C4-2B (cell line): Measurements from ENCODE around the gene XPO5.

ENCODE experiments used
- H3K27ac ChIP-seq: fragments of 450-650 bp; 2 replicates; pipeline ENCODE4 v1.5.1; 2017
- ZFX ChIP-seq: fragments of 450-650 bp; IDR thresholded peaks from 2 replicates; pipeline ENCODE4 v1.6.1; 2017
- TF ChIP-seq, protein P1 (sequence below): fragments of 450-650 bp; conservative IDR thresholded peaks from 2 replicates; pipeline ENCODE4 v1.5.1; 2017; ENCODE audit warnings: mild to moderate bottlenecking

The XPO5 gene

DNA sequence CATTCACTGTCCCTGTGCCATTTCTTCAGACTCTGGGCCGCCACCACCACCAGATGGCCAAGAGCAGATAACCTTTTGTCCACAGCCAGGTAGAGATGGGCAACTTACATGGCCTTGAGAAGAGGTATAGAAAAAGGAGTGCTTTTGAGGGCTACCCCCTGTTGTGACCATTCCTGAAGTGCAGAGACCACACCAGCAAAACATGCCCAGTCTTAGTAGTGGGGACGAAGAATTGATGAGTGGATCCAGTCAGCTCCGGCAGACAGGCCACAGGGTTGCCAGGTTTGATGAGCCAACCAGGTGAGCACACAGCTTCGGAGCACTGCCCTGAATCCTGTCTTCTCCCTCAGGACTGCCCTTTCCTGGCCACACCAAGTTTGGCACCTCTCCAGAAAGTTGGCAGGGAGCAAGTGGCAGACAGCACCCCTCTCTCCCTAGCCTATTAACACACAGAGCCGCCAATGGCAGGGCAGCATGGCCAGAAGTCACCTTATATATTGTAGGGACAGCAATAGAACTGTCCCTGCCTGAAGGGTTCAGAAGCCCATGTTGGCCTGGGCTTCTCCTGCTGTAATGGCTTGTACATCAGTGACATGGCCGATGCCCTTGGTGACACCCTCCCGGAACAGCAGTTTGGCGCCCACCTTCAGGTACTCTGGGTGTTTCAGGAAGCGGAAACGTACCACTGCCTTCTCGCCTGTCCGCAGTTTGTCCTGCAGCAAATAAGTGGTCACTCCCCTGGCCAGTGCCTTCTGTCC is 45.4 kb upstream of the XPO5 start:
- no peak overlapping the region for H3K27ac ChIP-seq
- TF ChIP-seq ZFX: no peak
- TF ChIP-seq, protein P1, sequence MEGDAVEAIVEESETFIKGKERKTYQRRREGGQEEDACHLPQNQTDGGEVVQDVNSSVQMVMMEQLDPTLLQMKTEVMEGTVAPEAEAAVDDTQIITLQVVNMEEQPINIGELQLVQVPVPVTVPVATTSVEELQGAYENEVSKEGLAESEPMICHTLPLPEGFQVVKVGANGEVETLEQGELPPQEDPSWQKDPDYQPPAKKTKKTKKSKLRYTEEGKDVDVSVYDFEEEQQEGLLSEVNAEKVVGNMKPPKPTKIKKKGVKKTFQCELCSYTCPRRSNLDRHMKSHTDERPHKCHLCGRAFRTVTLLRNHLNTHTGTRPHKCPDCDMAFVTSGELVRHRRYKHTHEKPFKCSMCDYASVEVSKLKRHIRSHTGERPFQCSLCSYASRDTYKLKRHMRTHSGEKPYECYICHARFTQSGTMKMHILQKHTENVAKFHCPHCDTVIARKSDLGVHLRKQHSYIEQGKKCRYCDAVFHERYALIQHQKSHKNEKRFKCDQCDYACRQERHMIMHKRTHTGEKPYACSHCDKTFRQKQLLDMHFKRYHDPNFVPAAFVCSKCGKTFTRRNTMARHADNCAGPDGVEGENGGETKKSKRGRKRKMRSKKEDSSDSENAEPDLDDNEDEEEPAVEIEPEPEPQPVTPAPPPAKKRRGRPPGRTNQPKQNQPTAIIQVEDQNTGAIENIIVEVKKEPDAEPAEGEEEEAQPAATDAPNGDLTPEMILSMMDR: no peak

DNA sequence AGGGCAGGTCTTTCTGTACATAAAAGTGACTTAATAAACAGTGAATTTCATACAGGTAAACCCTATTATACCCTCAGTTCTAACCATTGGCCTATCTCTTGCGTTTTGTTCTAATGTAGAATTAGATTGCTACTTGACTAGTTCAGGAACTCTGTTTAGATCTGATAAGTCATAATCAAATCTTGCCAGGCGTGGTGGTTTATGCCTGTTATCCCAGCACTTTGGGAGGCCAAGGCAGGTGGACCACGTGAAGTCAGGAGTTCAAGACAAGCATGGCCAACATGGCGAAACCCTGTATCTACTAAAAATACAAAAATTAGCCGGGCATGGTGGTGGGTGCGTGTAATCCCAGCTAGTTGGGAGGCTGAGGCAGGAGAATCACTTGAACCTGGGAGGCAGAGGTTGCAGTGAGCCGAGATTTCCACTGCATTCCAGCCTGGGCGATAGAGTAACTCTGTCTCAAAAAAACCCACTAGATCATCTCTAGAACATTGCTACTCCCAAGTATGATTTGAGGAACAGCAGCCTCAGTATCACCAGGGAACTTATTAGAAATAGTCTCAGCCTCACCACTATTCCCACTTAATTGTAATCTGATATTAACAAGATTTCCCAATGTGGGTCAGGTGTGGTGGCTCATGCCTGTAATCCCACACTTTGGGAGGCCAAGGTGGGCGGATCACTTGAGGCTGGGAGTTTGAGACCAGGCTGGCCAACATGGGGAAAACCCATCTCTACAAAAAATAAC is 41.1 kb upstream of the XPO5 start:
- TF ChIP-seq, protein P1: no peak
- H3K27ac ChIP-seq: no peak overlapping the region

DNA sequence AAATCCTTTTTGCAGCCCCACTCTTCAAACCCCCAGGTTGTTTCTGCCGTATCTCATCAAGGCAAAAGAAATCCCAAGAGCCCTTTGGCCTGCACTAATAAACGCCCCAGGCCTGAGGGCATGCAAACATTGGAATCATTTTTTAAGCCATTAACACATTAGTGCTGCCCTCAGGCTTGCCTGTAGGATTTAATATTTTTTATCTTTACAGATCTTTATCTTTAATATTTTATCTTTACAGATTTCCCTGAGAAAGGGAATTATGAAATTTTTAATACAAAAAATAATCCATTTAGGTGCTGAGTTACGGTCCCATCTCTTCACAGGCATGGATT is 38.5 kb upstream of the XPO5 start:
- no peak overlapping the region for H3K27ac ChIP-seq
- TF ChIP-seq, protein P1: no peak
- TF ChIP-seq ZFX: no peak

DNA sequence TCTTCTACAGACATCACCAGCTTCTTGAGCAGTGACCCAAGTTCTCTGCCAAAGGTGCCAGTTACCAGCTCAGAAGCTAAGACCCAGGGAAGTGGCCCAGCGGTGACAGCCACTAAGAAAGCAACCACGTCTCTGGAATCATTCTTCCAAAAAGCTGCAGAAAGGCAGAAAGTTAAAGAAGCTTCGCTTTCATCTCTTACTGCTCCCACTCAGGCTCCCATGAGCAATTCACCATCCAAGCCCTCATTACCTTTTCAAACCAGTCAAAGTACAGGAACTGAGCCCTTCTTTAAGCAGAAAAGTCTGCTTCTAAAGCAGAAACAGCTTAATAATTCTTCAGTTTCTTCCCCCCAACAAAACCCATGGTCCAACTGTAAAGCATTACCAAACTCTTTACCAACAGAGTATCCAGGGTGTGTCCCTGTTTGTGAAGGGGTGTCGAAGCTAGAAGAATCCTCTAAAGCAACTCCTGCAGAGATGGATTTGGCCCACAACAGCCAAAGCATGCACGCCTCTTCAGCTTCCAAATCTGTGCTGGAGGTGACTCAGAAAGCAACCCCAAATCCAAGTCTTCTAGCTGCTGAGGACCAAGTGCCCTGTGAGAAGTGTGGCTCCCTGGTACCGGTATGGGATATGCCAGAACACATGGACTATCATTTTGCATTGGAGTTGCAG is 38.0 kb upstream of the XPO5 start:
- TF ChIP-seq ZFX: no peak
- TF ChIP-seq, protein P1: no peak
- H3K27ac ChIP-seq: no peak overlapping the region

DNA sequence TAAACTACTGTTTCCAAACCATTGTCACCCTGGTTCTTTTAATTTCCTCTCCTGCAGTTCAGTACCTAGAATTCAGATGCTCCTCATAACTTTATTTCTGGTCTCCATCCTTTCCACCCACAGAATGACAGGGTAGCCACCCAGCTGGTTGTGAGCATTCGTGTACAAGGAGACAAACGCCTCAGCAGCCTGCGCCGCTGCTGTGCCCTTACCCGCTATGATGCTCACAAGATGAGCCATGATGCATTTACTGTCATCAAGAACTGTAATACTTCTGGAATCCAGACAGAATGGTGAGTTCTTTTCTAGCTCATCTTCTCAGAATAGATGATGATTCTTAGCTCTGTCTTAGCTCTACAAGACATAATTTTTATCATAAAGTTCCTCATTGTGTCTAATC is 34.6 kb upstream of the XPO5 start:
- H3K27ac ChIP-seq: no peak overlapping the region
- no peak for TF ChIP-seq ZFX
- TF ChIP-seq, protein P1: no peak

DNA sequence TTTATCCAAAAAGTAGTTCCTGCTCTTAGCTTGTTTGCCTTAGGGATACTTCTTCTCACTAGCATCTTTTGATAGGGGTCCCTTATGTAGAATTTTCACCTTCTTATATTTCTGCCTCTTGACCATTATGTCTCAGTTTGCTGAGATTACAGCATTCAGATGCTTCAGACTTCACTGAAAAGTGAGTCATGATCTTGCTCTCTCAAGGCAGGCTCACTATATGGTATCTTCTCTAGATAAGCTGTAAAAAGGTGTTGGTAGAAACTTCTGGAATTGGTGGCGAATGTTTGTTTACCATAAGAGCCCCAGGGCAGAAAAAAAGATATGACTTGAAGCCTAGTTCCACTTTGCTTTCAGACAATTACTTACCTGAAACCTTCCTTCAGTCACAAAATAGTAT is 33.6 kb upstream of the XPO5 start:
- TF ChIP-seq, protein P1: no peak
- no peak for TF ChIP-seq ZFX
- H3K27ac ChIP-seq: no peak overlapping the region

DNA sequence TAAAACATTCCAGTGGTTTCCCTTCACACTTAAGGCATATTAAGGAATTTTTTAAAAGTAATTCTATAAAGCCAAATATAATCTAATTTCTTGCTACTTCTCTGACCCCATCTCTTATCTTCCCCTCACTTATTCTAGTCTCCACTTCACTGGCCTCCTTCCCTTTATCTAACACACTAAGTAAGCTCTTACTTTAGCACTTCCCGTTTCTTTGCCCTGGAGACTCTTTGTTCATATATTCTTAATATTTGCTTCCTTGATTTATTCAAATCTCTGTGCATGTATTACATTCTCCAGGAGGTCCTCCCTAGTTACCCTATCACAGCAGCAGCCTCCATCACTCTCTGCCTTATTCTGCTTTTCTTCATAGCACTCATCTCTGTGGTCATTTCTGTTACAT is 33.0 kb upstream of the XPO5 start:
- TF ChIP-seq ZFX: no peak
- TF ChIP-seq, protein P1: no peak
- H3K27ac ChIP-seq: no peak overlapping the region
